ENCODE results near the gene MED13L. TPM values are rescaled to one million over a fixed set of nuclear protein-coding genes. Genes with fewer than 3 reads are reported as not detected.
A peak's percentile ranks its signal among the peaks of the same experiment; 100 is the strongest.

The MED13L gene
- total RNA-seq, 2 experiments from 2014 or later: 203 to 208 TPM

DNA sequence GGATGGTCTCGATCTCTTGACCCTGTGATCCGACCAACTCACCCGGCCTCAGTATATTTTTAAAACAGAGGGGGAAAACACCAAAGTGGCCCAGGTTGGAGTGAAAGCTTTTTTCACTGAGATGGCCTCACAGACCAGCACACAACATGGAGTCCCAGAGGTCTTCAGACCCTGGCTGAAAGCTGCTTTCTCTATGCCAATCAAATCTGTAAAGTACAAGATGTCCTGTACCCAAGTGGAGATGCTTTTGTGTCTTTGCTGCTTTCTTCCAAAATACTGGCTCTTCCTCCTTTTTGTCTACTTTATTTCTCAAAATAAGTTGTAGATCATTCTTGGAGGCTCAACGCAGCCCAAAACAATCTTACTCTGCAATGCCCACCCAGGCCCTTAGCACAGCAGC, 214.8 kb downstream of the MED13L start:
- DNase-seq (no peak), ATAC-seq (ENCODE audit: poor library complexity) (no peak)
- no peaks in the 10 kb centered on the region for H3K27me3 ChIP-seq (ENCODE audit: control insufficient read depth in 1 of 2, insufficient read depth in 2 of 2, low read length in 2 of 2)
- H3K27ac ChIP-seq (ENCODE audit: low read depth in 1 of 2, low read length in 2 of 2): no peak overlapping the region
- POLR2A ChIA-PET: interaction anchor here (0.7 kb wide), 1 partner anchor 152 kb away, joined by 5 read pairs; no protein-coding TSS in a partner anchor
- intact Hi-C loops (cut with DNase I, micrococcal nuclease): loop anchor here in 1 of 2 experiments (10.0 kb wide), 1 partner anchor 472 kb away; no protein-coding TSS in a partner anchor
- TF ChIP-seq, protein P1, sequence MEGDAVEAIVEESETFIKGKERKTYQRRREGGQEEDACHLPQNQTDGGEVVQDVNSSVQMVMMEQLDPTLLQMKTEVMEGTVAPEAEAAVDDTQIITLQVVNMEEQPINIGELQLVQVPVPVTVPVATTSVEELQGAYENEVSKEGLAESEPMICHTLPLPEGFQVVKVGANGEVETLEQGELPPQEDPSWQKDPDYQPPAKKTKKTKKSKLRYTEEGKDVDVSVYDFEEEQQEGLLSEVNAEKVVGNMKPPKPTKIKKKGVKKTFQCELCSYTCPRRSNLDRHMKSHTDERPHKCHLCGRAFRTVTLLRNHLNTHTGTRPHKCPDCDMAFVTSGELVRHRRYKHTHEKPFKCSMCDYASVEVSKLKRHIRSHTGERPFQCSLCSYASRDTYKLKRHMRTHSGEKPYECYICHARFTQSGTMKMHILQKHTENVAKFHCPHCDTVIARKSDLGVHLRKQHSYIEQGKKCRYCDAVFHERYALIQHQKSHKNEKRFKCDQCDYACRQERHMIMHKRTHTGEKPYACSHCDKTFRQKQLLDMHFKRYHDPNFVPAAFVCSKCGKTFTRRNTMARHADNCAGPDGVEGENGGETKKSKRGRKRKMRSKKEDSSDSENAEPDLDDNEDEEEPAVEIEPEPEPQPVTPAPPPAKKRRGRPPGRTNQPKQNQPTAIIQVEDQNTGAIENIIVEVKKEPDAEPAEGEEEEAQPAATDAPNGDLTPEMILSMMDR (IDR thresholded peaks at IDR 0.05): no peak
- peaks cover 68% of the 10 kb centered on the region for H3K4me1 Mint-ChIP-seq (ENCODE audit: low read depth)
- no peaks in the 10 kb centered on the region for H3K9me3 ChIP-seq (ENCODE audit: control insufficient read depth in 1 of 2, insufficient read depth in 1 of 2, low read length in 2 of 2)
- H3K27me3 Mint-ChIP-seq: no peaks in the 10 kb centered on the region
- H3K4me1 ChIP-seq (ENCODE audit: insufficient read depth, low read length): no peaks in the 10 kb centered on the region
- CTCF ChIA-PET: no interaction called here
- no peaks in the 10 kb centered on the region for H3K36me3 Mint-ChIP-seq (ENCODE audit: low read depth)
- H3K9me3 Mint-ChIP-seq: no peaks in the 10 kb centered on the region
- H3K4me3 Mint-ChIP-seq: no peak overlapping the region
- H3K4me3 ChIP-seq (ENCODE audit: low read length): no peak overlapping the region
- no peaks in the 10 kb centered on the region for H3K36me3 ChIP-seq (ENCODE audit: insufficient read depth, low read length)
- no peak overlapping the region for H3K27ac Mint-ChIP-seq

DNA sequence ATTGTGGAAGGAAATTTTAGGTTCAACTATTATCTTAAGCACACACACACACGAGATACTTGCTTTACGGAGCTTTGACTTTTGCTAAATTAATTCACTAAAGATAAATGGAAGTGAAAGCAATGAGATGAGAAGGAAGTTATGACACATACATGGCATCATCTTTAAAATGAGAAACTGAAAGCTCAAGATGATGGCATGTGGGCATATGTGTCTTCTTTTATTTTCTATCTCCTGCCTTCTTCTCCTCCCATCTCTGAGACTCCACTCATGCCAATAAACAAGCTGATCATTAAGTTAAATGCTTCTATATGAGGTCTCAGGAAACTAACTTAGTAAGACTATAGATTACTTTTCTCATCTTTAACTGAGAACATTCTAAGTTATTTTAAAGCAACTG, 216.7 kb downstream of the MED13L start:
- ATAC-seq (ENCODE audit: poor library complexity) (peak; percentile 84), DNase-seq (peak in 3 of 14 experiments; percentile 43 to 70 (median 53))
- intact Hi-C loops (cut with DNase I, micrococcal nuclease): loop anchor here in 1 of 2 experiments (10.0 kb wide), 1 partner anchor 474 kb away; no protein-coding TSS in a partner anchor
- TF ChIP-seq, protein P1 (IDR thresholded peaks at IDR 0.05): no peak
- no peaks in the 10 kb centered on the region for H3K9me3 Mint-ChIP-seq
- no peaks in the 10 kb centered on the region for H3K27me3 Mint-ChIP-seq
- Histone ChIP-seq H3K4me3 (ENCODE audit: low read length) (no peak overlapping the region), H3K36me3 (ENCODE audit: insufficient read depth, low read length) (no peaks in the 10 kb centered on the region), H3K4me1 (ENCODE audit: insufficient read depth, low read length) (no peaks in the 10 kb centered on the region), H3K9me3 (ENCODE audit: control insufficient read depth in 1 of 2, insufficient read depth in 1 of 2, low read length in 2 of 2) (no peaks in the 10 kb centered on the region), H3K27ac (ENCODE audit: low read depth in 1 of 2, low read length in 2 of 2) (no peak overlapping the region), H3K27me3 (ENCODE audit: control insufficient read depth in 1 of 2, insufficient read depth in 2 of 2, low read length in 2 of 2) (no peaks in the 10 kb centered on the region)
- no peaks in the 10 kb centered on the region for H3K36me3 Mint-ChIP-seq (ENCODE audit: low read depth)
- peak overlapping the region; percentile 21 for H3K4me3 Mint-ChIP-seq
- ChIA-PET CTCF (interaction anchor here (1.1 kb wide), 1 partner anchor 9 kb away, joined by 3 read pairs; no protein-coding TSS in a partner anchor), POLR2A (interaction anchor here (0.8 kb wide), 1 partner anchor 176 kb away, joined by 3 read pairs; no protein-coding TSS in a partner anchor)
- H3K27ac Mint-ChIP-seq: peak overlapping the region; percentile 34
- H3K4me1 Mint-ChIP-seq (ENCODE audit: low read depth): peaks cover 67% of the 10 kb centered on the region

DNA sequence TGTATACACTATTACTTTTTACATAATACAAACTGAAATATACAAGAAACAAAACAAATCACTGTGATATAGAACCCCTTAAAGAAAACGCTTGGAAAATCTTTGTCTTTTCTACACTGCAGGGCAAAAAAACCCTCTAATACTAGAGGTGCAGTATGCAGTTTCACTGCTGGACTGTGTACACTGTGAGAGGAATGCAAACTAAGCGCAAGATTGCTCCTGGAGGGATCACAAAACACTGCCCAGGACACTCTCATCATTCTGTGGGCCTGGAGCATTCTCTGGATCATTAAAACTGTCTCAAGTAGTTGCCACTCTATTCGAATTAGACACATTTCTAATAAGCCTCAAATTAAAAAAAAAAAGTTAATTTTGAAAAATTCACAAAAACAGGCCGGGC, 217.6 kb downstream of the MED13L start:
- Mint-ChIP-seq H3K4me1 (ENCODE audit: low read depth) (peaks cover 68% of the 10 kb centered on the region), H3K36me3 (ENCODE audit: low read depth) (no peaks in the 10 kb centered on the region), H3K27ac (no peak overlapping the region), H3K4me3 (no peak overlapping the region), H3K27me3 (no peaks in the 10 kb centered on the region), H3K9me3 (no peaks in the 10 kb centered on the region)
- no peaks in the 10 kb centered on the region for H3K4me1 ChIP-seq (ENCODE audit: insufficient read depth, low read length)
- ATAC-seq (ENCODE audit: poor library complexity): no peak
- DNase-seq: no peak
- H3K9me3 ChIP-seq (ENCODE audit: control insufficient read depth in 1 of 2, insufficient read depth in 1 of 2, low read length in 2 of 2): no peaks in the 10 kb centered on the region
- POLR2A ChIA-PET: no interaction called here
- no peaks in the 10 kb centered on the region for H3K27me3 ChIP-seq (ENCODE audit: control insufficient read depth in 1 of 2, insufficient read depth in 2 of 2, low read length in 2 of 2)
- H3K27ac ChIP-seq (ENCODE audit: low read depth in 1 of 2, low read length in 2 of 2): no peak overlapping the region
- TF ChIP-seq, protein P1 (IDR thresholded peaks at IDR 0.05): no peak
- no peaks in the 10 kb centered on the region for H3K36me3 ChIP-seq (ENCODE audit: insufficient read depth, low read length)
- intact Hi-C loops (cut with DNase I, micrococcal nuclease): loop anchor here in 1 of 2 experiments (10.0 kb wide), 1 partner anchor 475 kb away; no protein-coding TSS in a partner anchor
- CTCF ChIA-PET: no interaction called here
- H3K4me3 ChIP-seq (ENCODE audit: low read length): no peak overlapping the region
